AG04449 (cell line): ENCODE data around the gene SRL.

Source experiments
- CTCF ChIA-PET: fragments of 350-600 bp; formaldehyde crosslinking; extraction: SDS; loops from one replicate; lab custom pipeline; 2021; ENCODE audit warnings: antibody characterized with exemption; lab: Yijun Ruan, JAX
- POLR2A ChIA-PET: fragments of 400-600, 350-600 bp; formaldehyde crosslinking; extraction: SDS; loops from one replicate; lab custom pipeline; 2020; ENCODE audit warnings: antibody characterized with exemption, inconsistent platforms; lab: Yijun Ruan, JAX
- DNase-seq: peaks from one replicate; pipeline ENCODE4 v3.0.0-alpha.2; 2010; ENCODE audit warnings: low read depth, low spot score
- H3K4me3 ChIP-seq: 2 replicates; pipeline ENCODE4 v1.5.1; 2011; ENCODE audit warnings: low read depth, mild to moderate bottlenecking, control low read depth, low read length
- TF ChIP-seq, protein P1 (sequence below): IDR thresholded peaks from one replicate; pipeline ENCODE4 v1.5.1; 2011; ENCODE audit warnings: mild to moderate bottlenecking, moderate library complexity, low read length, control low read depth, inconsistent platforms; ENCODE audit not compliant: insufficient read depth; ENCODE audit errors: missing control alignments

The SRL gene

DNA sequence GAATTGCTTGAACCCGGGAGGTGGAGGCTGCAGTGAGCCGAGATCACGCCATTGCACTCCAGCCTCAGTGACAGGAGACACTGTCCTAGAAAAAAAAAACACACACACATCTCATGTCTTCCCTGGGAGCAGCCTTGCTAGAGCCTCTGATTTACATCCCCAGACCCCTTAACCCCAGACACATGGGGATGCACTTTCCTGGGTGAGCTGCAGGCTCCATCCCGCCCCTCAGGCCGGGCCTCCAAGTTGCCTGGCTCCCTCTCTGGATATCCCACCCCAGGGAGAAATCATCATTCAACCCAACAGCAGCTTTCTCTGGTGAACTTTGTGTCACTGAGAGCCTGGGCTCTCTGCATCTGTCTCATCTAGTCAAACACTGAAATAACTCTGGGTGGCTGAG lies 21.5 kb downstream of the SRL start:
- ChIA-PET CTCF (no interaction called here), POLR2A (no interaction called here)
- TF ChIP-seq, protein P1, sequence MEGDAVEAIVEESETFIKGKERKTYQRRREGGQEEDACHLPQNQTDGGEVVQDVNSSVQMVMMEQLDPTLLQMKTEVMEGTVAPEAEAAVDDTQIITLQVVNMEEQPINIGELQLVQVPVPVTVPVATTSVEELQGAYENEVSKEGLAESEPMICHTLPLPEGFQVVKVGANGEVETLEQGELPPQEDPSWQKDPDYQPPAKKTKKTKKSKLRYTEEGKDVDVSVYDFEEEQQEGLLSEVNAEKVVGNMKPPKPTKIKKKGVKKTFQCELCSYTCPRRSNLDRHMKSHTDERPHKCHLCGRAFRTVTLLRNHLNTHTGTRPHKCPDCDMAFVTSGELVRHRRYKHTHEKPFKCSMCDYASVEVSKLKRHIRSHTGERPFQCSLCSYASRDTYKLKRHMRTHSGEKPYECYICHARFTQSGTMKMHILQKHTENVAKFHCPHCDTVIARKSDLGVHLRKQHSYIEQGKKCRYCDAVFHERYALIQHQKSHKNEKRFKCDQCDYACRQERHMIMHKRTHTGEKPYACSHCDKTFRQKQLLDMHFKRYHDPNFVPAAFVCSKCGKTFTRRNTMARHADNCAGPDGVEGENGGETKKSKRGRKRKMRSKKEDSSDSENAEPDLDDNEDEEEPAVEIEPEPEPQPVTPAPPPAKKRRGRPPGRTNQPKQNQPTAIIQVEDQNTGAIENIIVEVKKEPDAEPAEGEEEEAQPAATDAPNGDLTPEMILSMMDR, result no peak
- no peak for DNase-seq
- H3K4me3 ChIP-seq, result no peak overlapping the region

DNA sequence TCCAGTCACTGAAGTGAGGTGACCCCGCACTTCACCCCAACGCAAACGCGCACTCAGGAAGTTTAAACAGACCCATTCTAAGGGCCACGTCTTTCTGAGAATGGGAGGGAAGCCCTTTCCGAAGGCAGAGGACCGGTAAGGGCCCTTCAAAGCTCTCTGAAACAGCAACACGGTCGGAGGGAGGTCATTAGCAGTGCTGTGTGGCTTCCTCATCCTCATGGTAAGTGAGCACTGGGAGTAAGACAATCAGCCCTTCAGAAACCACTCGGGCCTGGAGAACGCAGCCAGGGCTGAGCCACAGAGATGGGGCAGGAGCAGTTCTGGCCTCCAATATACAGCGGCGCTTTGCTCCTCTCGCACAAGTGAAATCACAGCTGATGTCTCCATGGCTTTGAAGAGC lies 23.7 kb downstream of the SRL start:
- no peak overlapping the region for H3K4me3 ChIP-seq
- TF ChIP-seq, protein P1, result no peak
- DNase-seq, result no peak
- CTCF ChIA-PET, result interaction anchor here (1.1 to 2.1 kb wide), 3 partner anchors 18 to 110 kb away, joined by 3 to 12 read pairs (median 5); no protein-coding TSS in a partner anchor
- POLR2A ChIA-PET, result no interaction called here

DNA sequence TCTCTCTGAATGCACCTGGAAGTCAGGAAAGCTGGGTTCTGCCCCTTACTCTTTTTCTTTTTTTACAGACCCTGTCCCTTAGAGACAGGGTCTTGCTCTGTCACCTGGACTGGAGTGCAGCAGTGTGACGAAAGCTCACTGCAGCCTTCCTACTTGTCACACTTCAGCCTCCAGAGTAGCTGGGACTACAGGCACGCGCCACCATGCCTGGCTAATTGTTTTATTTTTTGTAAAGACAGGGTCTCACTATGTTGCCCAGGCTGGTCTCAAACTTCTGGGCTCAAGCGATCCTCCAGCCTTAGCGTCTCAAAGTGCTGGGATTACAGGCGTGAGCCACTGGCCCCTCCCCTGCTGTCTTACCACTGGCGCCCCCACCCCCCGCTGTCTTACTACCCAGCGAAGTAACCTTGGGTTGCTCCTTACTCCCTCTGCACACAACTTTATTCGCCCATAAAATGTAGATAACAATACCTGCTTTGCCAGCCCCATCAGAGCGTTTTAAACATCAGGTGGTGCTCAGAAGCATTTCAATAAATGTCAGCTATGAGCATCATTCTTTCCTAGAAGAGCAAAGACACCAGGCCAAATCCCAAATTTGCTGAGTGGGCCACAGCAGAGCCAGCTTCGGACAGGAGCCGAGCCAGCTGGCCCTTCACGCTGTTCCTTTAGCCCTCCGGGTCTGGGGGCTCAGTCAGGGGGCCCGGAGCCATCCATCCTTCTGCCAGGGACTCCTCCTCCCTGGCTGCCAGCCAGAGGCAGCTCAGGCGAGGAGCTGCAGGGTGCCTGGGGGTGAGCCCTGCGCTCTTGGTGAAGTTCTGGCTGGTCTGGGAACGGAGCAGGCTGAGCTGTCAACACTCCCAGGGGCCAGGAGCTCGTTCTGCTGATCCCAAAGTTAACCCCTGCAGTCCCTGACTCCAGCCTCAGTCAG lies 24.4 kb downstream of the SRL start:
- CTCF ChIA-PET, result interaction anchor here (1.1 to 2.1 kb wide), 4 partner anchors 17 to 111 kb away, joined by 3 to 12 read pairs (median 4); no protein-coding TSS in a partner anchor
- POLR2A ChIA-PET, result no interaction called here
- TF ChIP-seq, protein P1, result no peak
- DNase-seq, result no peak
- H3K4me3 ChIP-seq, result no peak overlapping the region

DNA sequence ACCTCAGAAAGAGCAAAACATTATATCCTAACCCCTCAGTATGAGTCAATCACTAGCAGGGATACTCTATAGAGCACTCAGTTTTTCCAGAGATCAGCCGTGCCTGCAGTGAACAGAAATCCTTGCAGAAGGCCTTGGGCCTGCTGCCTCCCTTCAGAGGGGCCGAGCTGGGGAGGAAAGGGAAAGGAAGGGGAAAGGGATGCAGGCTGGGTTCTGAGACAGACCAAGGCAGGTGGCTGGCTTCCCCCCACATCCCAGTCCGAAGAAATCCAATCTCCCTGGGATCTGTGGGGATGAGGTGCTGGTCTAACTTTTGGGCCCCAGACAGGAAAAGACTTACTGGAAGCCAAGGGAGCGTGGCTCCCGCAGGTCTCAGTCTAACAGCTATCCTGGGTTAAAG lies 25.3 kb downstream of the SRL start:
- TF ChIP-seq, protein P1, result no peak
- ChIA-PET POLR2A (no interaction called here), CTCF (interaction anchor here (1.2 to 2.1 kb wide), 2 partner anchors 18 to 37 kb away, joined by 3 to 12 read pairs; no protein-coding TSS in a partner anchor)
- no peak overlapping the region for H3K4me3 ChIP-seq
- DNase-seq, result no peak

DNA sequence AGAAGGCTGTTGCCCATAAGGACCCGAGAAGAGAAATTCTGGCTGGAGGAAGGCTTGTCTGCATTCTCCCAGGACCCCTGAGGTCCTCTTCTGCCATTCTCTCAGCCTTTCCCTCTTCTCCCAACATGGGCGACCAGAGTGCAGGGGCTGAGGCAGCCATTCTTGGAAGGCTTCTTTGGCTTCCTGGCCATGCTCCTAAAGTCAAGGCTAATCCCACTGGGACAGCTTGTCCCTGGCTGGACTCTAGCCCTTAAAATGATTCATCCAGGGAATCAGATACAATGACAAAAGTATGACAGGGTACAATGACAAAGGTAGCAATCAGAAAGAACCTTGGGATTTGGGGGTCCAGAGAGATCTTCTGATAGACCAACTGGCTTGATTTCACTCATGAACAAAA lies 26.8 kb downstream of the SRL start:
- no peak for DNase-seq
- TF ChIP-seq, protein P1, result no peak
- ChIA-PET POLR2A (no interaction called here), CTCF (interaction anchor here (0.9 to 4.7 kb wide), 3 partner anchors 15 to 188 kb away, joined by 3 to 22 read pairs (median 9); no protein-coding TSS in a partner anchor)
- H3K4me3 ChIP-seq, result no peak overlapping the region

DNA sequence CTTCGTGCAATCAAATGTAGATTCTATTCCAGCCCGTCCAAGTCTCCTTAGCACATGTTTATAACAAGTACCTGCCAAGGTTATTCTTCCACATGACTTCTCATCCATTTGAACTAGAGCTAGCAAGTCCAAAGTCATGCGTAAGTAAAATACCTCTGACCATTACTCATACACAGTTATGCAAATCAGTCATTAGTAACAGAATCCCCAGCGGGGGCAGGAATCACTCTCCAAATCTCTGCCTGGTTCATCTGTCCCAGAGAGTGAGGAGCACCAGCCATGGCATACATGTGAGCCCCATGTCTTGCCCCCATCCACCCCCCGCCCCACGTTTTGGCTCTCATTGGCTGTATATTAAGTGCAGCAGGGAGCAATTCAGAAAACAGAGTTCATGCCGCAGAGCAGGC lies 27.7 kb downstream of the SRL start:
- ChIA-PET CTCF (interaction anchor here (0.9 to 4.7 kb wide), 5 partner anchors 14 to 231 kb away, joined by 3 to 22 read pairs (median 3); no protein-coding TSS in a partner anchor), POLR2A (no interaction called here)
- TF ChIP-seq, protein P1, result no peak
- H3K4me3 ChIP-seq, result no peak overlapping the region
- peak; percentile 72 for DNase-seq
